Natural killer cell (primary cell): ENCODE results near the gene ASGR1. TPM values are rescaled to one million over a fixed set of nuclear protein-coding genes. Genes with fewer than 3 reads are reported as not detected.

Experiments
- ATAC-seq, 3 donors: fragments of 150-1000 bp in 2 of 3; fragments of 200-7000 bp in 1 of 3; cut with Tn5 transposase; 1 replicate in 1 of 3; 2 replicates in 2 of 3; pipeline ENCODE4 v1.10.0; 2021; ENCODE audit warnings: mild to moderate bottlenecking in 2 of 3, moderate library complexity in 2 of 3
- DNase-seq, 2 donors: peaks; one replicate each; pipeline versions ENCODE4 v3.0.0 to v3.0.0-alpha.2; 2013 to 2021; ENCODE audit warnings: mixed read lengths in 1 of 2
- H3K27ac ChIP-seq: one replicate; pipeline ENCODE4 v1.5.1; 2013; ENCODE audit warnings: mild to moderate bottlenecking, low read length
- H3K27me3 ChIP-seq: one replicate; pipeline ENCODE4 v1.6.1; 2013; ENCODE audit warnings: low read length; ENCODE audit not compliant: control insufficient read depth, insufficient read depth
- H3K36me3 ChIP-seq: one replicate; pipeline ENCODE4 v1.6.1; 2013; ENCODE audit warnings: low read length; ENCODE audit not compliant: control insufficient read depth, insufficient read depth
- H3K4me1 ChIP-seq: one replicate; pipeline ENCODE4 v1.6.1; 2013; ENCODE audit warnings: low read length; ENCODE audit not compliant: control insufficient read depth, insufficient read depth
- H3K4me3 ChIP-seq: one replicate; pipeline ENCODE4 v1.5.1; 2013; ENCODE audit warnings: low read length
- H3K9me3 ChIP-seq: one replicate; pipeline ENCODE4 v1.6.1; 2013; ENCODE audit warnings: low read length; ENCODE audit not compliant: control insufficient read depth, insufficient read depth
- H3K27ac Mint-ChIP-seq, 2 donors: one replicate each; pipeline ENCODE4 v1.8.0; 2022; ENCODE audit warnings: mild to moderate bottlenecking in 2 of 2, mixed read lengths in 2 of 2, moderate library complexity in 1 of 2
- H3K27me3 Mint-ChIP-seq, 2 donors: one replicate each; pipeline ENCODE4 v1.8.0; 2022; ENCODE audit warnings: low read depth in 2 of 2, mixed read lengths in 2 of 2
- H3K36me3 Mint-ChIP-seq: one replicate; pipeline ENCODE4 v1.8.0; 2022; ENCODE audit warnings: mixed read lengths
- H3K4me1 Mint-ChIP-seq, 2 donors: one replicate each; pipeline ENCODE4 v1.8.0; 2022; ENCODE audit warnings: mixed read lengths in 2 of 2
- H3K4me3 Mint-ChIP-seq: one replicate; pipeline ENCODE4 v1.8.0; 2022; ENCODE audit warnings: mild to moderate bottlenecking, moderate library complexity, mixed read lengths
- H3K9me3 Mint-ChIP-seq, 2 donors: one replicate each; pipeline ENCODE4 v1.8.0; 2022; ENCODE audit warnings: mixed read lengths in 2 of 2
- CTCF ChIP-seq: fragments of 200-600 bp; IDR thresholded peaks from one replicate; pipeline ENCODE4 v1.8.0; 2022; ENCODE audit warnings: antibody characterized with exemption
- WGBS: methylation state at CpG from one replicate; pipeline ENCODE4 v1.1.7; 2013; ENCODE audit warnings: missing lambda C conversion rate; ENCODE audit not compliant: insufficient coverage; 5-methylcytosine and 5-hydroxymethylcytosine counted together
- intact Hi-C: fragments of 100-400 bp; cut with micrococcal nuclease; formaldehyde crosslinking; loops from one replicate; pipeline ENCODE4 v1.14.2; 2022
- total RNA-seq, 4 donors: library from RNA; stranded (reverse); fragments of 120-200 nt in 1 of 4; gene quantifications; one replicate each; pipeline versions ENCODE4 v1.2.3 to v1.2.4, GENCODE V29; 2013 to 2022

Gene ASGR1
- total RNA-seq, 3 donors from 2014 or later (not counting 1 experiment from before 2014, with no cell fraction given) = 0.35 to 1.4 TPM; not detected in 1

GRCh38 chr17:7141824-7142223, 37.3 kb downstream of the ASGR1 start:
- H3K36me3 Mint-ChIP-seq = no peaks in the 10 kb centered on the region
- no peaks in the 10 kb centered on the region for H3K9me3 Mint-ChIP-seq
- H3K4me1 Mint-ChIP-seq = no peaks in the 10 kb centered on the region
- no peak for ATAC-seq
- Histone ChIP-seq H3K4me3 (no peak overlapping the region), H3K27me3 (peaks cover 3% of the 10 kb centered on the region), H3K4me1 (no peaks in the 10 kb centered on the region), H3K36me3 (no peaks in the 10 kb centered on the region), H3K27ac (no peak overlapping the region), H3K9me3 (no peaks in the 10 kb centered on the region)
- TF ChIP-seq CTCF = no peak
- no peak for DNase-seq
- intact Hi-C loops = no loop called here
- no peak overlapping the region for H3K4me3 Mint-ChIP-seq
- H3K27ac Mint-ChIP-seq = no peak overlapping the region
- H3K27me3 Mint-ChIP-seq = peaks cover 9 to 10% of the 10 kb centered on the region in 2 donors
- 91% methylated on average over 10 of the region's 10 CpGs for WGBS

GRCh38 chr17:7139400-7139799, 39.8 kb downstream of the ASGR1 start:
- H3K9me3 Mint-ChIP-seq = no peaks in the 10 kb centered on the region
- no peaks in the 10 kb centered on the region for H3K36me3 Mint-ChIP-seq
- 85% methylated on average over 10 of the region's 10 CpGs for WGBS
- Histone ChIP-seq H3K36me3 (no peaks in the 10 kb centered on the region), H3K4me3 (no peak overlapping the region), H3K4me1 (no peaks in the 10 kb centered on the region), H3K27me3 (peaks cover 3% of the 10 kb centered on the region), H3K9me3 (no peaks in the 10 kb centered on the region), H3K27ac (no peak overlapping the region)
- intact Hi-C loops = no loop called here
- no peaks in the 10 kb centered on the region for H3K4me1 Mint-ChIP-seq
- DNase-seq = no peak
- H3K4me3 Mint-ChIP-seq = no peak overlapping the region
- TF ChIP-seq CTCF = no peak
- H3K27ac Mint-ChIP-seq = no peak overlapping the region
- no peak for ATAC-seq
- peaks cover 9 to 13% of the 10 kb centered on the region in 2 donors for H3K27me3 Mint-ChIP-seq

- peaks cover 9 to 14% of the 10 kb centered on the region in 2 donors for H3K27me3 Mint-ChIP-seq
- no peak for TF ChIP-seq CTCF
- H3K9me3 ChIP-seq = no peaks in the 10 kb centered on the region
- no peaks in the 10 kb centered on the region for H3K4me1 Mint-ChIP-seq
- intact Hi-C loops = no loop called here
- DNase-seq (no peak), ATAC-seq (no peak)
- H3K36me3 ChIP-seq = no peaks in the 10 kb centered on the region
- peaks cover 3% of the 10 kb centered on the region for H3K27me3 ChIP-seq
- H3K27ac Mint-ChIP-seq = no peak overlapping the region
- H3K27ac ChIP-seq = no peak overlapping the region
- H3K9me3 Mint-ChIP-seq = no peaks in the 10 kb centered on the region
- H3K36me3 Mint-ChIP-seq = no peaks in the 10 kb centered on the region
- peaks cover 2% of the 10 kb centered on the region for H3K4me1 ChIP-seq
- H3K4me3 Mint-ChIP-seq = no peak overlapping the region
- no peak overlapping the region for H3K4me3 ChIP-seq
- 71% methylated on average over 7 of the region's 7 CpGs for WGBS
Observed at GRCh38 chr17:7138800-7139381, 40.3 kb downstream of the ASGR1 start.
